ENCODE data around the gene TMEM145. TPM values are rescaled to one million over a fixed set of nuclear protein-coding genes. Genes with fewer than 3 reads are reported as not detected.

The TMEM145 gene
- total RNA-seq, 1 donor from 2014 or later: not detected

GRCh38 chr19:42286349-42287016 is 26.6 kb upstream of the TMEM145 start:
- no peak for FAIRE-seq
- H3K4me1 Mint-ChIP-seq (ENCODE audit: low read depth, unreplicated experiment): peaks cover 21% of the 10 kb centered on the region
- Histone ChIP-seq H3K27me3 (ENCODE audit: insufficient read depth, low read length) (no peaks in the 10 kb centered on the region), H3K79me2 (ENCODE audit: insufficient read depth, low read length) (peaks cover 47% of the 10 kb centered on the region), H3K4me2 (ENCODE audit: low read length) (peak overlapping the region; percentile 100), H2AFZ (ENCODE audit: low read depth, low read length) (no peak overlapping the region), H3K36me3 (ENCODE audit: insufficient read depth, low read length) (peaks cover 15% of the 10 kb centered on the region), H3K9ac (ENCODE audit: low read length) (peak overlapping the region; percentile 87), H3K4me3 (ENCODE audit: insufficient read depth, low read depth, low read length) (no peak overlapping the region), H3K27ac (ENCODE audit: low read depth, low read length) (no peak overlapping the region), H4K20me1 (ENCODE audit: insufficient read depth, low read length) (peaks cover 74% of the 10 kb centered on the region), H3K9me3 (ENCODE audit: insufficient read depth, low read depth, low read length) (no peaks in the 10 kb centered on the region), H3K4me1 (ENCODE audit: insufficient read depth, low read length) (peaks cover 40% of the 10 kb centered on the region)
- H3K27me3 Mint-ChIP-seq (ENCODE audit: low read depth, unreplicated experiment): no peaks in the 10 kb centered on the region
- H3K36me3 Mint-ChIP-seq (ENCODE audit: low read depth, unreplicated experiment): peaks cover 4% of the 10 kb centered on the region
- no peak overlapping the region for H3K27ac Mint-ChIP-seq (ENCODE audit: unreplicated experiment)
- TF ChIP-seq EZH2 (IDR thresholded peaks at IDR 0.05; ENCODE audit: insufficient read depth, low read length) (no peak), CTCF (IDR thresholded peaks at IDR 0.05; ENCODE audit: insufficient read depth, low read depth, low read length) (no peak)
- peak overlapping the region; percentile 87 for H3K4me3 Mint-ChIP-seq (ENCODE audit: unreplicated experiment)
- peaks cover 2% of the 10 kb centered on the region for H3K9me3 Mint-ChIP-seq (ENCODE audit: unreplicated experiment)
- no peak for DNase-seq (ENCODE audit: low read depth)

- no peaks in the 10 kb centered on the region for H3K9me3 ChIP-seq (ENCODE audit: insufficient read depth, low read depth, low read length)
- DNase-seq (ENCODE audit: low read depth) (no peak), FAIRE-seq (no peak)
- no peak overlapping the region for H2AFZ ChIP-seq (ENCODE audit: low read depth, low read length)
- no peak overlapping the region for H3K4me2 ChIP-seq (ENCODE audit: low read length)
- no peak overlapping the region for H3K27ac ChIP-seq (ENCODE audit: low read depth, low read length)
- peaks cover 44% of the 10 kb centered on the region for H3K79me2 ChIP-seq (ENCODE audit: insufficient read depth, low read length)
- H3K4me3 Mint-ChIP-seq (ENCODE audit: unreplicated experiment): no peak overlapping the region
- no peaks in the 10 kb centered on the region for H3K27me3 Mint-ChIP-seq (ENCODE audit: low read depth, unreplicated experiment)
- peaks cover 2% of the 10 kb centered on the region for H3K9me3 Mint-ChIP-seq (ENCODE audit: unreplicated experiment)
- TF ChIP-seq CTCF (IDR thresholded peaks at IDR 0.05; ENCODE audit: insufficient read depth, low read depth, low read length) (no peak), EZH2 (IDR thresholded peaks at IDR 0.05; ENCODE audit: insufficient read depth, low read length) (no peak)
- H3K4me3 ChIP-seq (ENCODE audit: insufficient read depth, low read depth, low read length): no peak overlapping the region
- no peaks in the 10 kb centered on the region for H3K27me3 ChIP-seq (ENCODE audit: insufficient read depth, low read length)
- H3K4me1 ChIP-seq (ENCODE audit: insufficient read depth, low read length): peaks cover 33% of the 10 kb centered on the region
- H4K20me1 ChIP-seq (ENCODE audit: insufficient read depth, low read length): peaks cover 81% of the 10 kb centered on the region
- H3K27ac Mint-ChIP-seq (ENCODE audit: unreplicated experiment): no peak overlapping the region
- H3K36me3 ChIP-seq (ENCODE audit: insufficient read depth, low read length): peaks cover 15% of the 10 kb centered on the region
- no peak overlapping the region for H3K9ac ChIP-seq (ENCODE audit: low read length)
- H3K4me1 Mint-ChIP-seq (ENCODE audit: low read depth, unreplicated experiment): peaks cover 15% of the 10 kb centered on the region
- H3K36me3 Mint-ChIP-seq (ENCODE audit: low read depth, unreplicated experiment): peaks cover 4% of the 10 kb centered on the region
Measured at GRCh38 chr19:42287017-42287826, 25.9 kb upstream of the TMEM145 start.

- FAIRE-seq (no peak), DNase-seq (ENCODE audit: low read depth) (no peak)
- Histone ChIP-seq H3K36me3 (ENCODE audit: insufficient read depth, low read length) (peaks cover 15% of the 10 kb centered on the region), H3K27ac (ENCODE audit: low read depth, low read length) (no peak overlapping the region), H3K9me3 (ENCODE audit: insufficient read depth, low read depth, low read length) (no peaks in the 10 kb centered on the region), H3K4me2 (ENCODE audit: low read length) (no peak overlapping the region), H3K79me2 (ENCODE audit: insufficient read depth, low read length) (peaks cover 44% of the 10 kb centered on the region), H3K4me3 (ENCODE audit: insufficient read depth, low read depth, low read length) (no peak overlapping the region), H3K4me1 (ENCODE audit: insufficient read depth, low read length) (peaks cover 28% of the 10 kb centered on the region), H3K9ac (ENCODE audit: low read length) (no peak overlapping the region), H4K20me1 (ENCODE audit: insufficient read depth, low read length) (peaks cover 83% of the 10 kb centered on the region), H3K27me3 (ENCODE audit: insufficient read depth, low read length) (no peaks in the 10 kb centered on the region), H2AFZ (ENCODE audit: low read depth, low read length) (no peak overlapping the region)
- Mint-ChIP-seq H3K36me3 (ENCODE audit: low read depth, unreplicated experiment) (peaks cover 4% of the 10 kb centered on the region), H3K4me3 (ENCODE audit: unreplicated experiment) (no peak overlapping the region), H3K4me1 (ENCODE audit: low read depth, unreplicated experiment) (peaks cover 11% of the 10 kb centered on the region), H3K9me3 (ENCODE audit: unreplicated experiment) (peaks cover 2% of the 10 kb centered on the region), H3K27ac (ENCODE audit: unreplicated experiment) (no peak overlapping the region), H3K27me3 (ENCODE audit: low read depth, unreplicated experiment) (no peaks in the 10 kb centered on the region)
- no peak for TF ChIP-seq EZH2 (IDR thresholded peaks at IDR 0.05; ENCODE audit: insufficient read depth, low read length)
- no peak for TF ChIP-seq CTCF (IDR thresholded peaks at IDR 0.05; ENCODE audit: insufficient read depth, low read depth, low read length)
Measured at GRCh38 chr19:42287827-42288107, 25.3 kb upstream of the TMEM145 start.
